ENCODE measurements around the gene HTN1.
"Not testable (repeated sequence)": the region's sequence is repeated elsewhere in the genome, so short reads cannot be mapped to it uniquely, and the experiment has no call there.

GRCh38 chr4:70028159-70028558 lies 22.1 kb upstream of the HTN1 start, which contains the start of gene HTN3:
- not testable (repeated sequence) for TF ChIP-seq EZH2phosphoT487 (IDR thresholded peaks at IDR 0.05; ENCODE audit: insufficient read depth, low read depth); EZH2 (IDR thresholded peaks at IDR 0.05; ENCODE audit: insufficient read depth, poor library complexity, severe bottlenecking)

Data from GM23248 (cell line).